ENCODE results near the gene CLCNKA.
A peak's percentile ranks its signal among the peaks of the same experiment; 100 is the strongest.

CLCNKA gene

DNA sequence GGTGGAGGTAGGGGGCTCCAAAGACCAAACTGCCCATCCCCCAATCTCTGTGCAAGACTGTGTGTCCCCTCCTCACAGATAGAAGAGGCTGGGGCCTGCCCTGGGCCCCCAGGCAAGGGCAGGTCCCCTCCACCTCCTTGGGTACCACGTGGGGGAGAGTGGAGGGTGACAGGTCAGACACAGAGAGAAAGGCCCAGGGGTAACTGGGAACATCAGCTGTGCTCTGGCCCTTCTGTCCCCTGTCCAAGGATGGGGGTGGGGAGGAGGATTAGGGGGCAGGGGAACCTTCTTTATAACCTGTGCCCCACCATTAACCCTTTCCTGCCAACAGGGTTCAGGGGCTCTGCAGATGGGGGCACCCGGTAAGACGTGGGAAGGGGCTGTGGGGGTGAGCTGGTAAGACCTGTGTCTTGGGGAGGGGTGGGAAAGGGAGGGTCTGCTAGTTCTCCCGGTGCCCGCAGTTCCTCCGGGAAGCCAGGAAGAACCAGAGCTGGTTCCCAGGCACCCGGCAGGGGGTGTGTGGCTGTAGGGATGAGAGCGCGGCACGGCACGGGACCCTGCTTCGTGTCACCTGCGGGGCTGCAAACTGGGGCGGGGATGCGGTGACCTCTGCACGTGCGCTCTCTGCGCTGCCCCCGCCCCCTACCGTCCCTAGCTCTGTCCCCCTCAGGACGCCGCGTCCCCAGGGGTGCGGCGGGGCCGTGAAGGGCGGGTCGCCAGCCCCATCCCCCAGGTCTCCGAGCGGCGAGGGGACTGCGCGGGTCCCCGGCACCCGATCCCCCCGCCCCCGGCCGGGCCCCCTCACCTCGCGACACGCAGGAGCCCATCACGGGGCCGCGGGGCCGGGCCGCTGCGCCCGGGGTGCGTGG, 51.0 kb downstream of the CLCNKA start:
- CTCF ChIA-PET = interaction anchor here (1.0 to 15.9 kb wide), 9 partner anchors 8 to 172 kb away, joined by 3 to 356 read pairs (median 4); partner anchors contain the start of gene CLCNKB
- peaks cover 0 to 16% (median 11%) of the 10 kb centered on the region in 4 experiments for H3K4me1 ChIP-seq (ENCODE audit: control extremely low read depth in 1 of 4, control insufficient read depth in 4 of 4, insufficient read depth in 4 of 4, low read length in 3 of 4)
- 3% methylated on average over 22 of the region's 49 CpGs for WGBS (ENCODE audit: insufficient coverage)

DNA sequence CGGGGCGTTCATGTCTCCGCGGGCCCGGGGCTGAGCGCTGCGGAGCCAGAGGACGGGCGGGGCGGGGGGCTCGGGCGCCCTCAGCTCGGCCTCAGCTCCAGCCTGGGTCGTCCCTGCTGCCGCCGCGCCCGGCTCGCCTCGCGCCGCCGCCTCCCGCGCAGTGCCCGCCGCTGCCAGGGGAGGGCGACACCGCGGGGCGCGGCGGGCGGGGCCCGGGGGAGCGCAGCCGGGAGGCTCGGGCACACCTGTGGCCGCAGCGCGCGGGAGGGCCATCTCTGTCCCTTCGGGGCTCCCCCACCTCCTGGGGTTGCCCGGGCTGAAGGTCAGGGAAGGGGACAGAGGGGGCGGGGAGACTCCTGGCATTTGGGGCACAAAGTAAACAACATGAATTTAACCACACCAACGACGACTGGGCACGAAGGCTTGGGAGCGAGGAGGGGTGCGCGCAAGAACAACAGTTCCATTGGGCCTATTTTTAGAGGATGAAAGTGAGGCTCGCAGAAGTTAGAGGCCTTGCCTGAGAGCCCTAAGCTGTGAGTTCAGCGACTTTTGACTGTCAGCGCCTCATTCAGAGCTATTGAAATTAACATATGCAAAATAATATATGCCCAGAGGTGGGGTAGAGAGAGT, 51.8 kb downstream of the CLCNKA start, which contains the start of gene FAM131C:
FAM131C (minus strand) TSS at position 162 of the 630 bp plus-strand sequence. CDS start 209 bp downstream, outside the sequence.
- H3K4me3 ChIP-seq (ENCODE audit: control insufficient read depth in 1 of 7, extremely low read depth in 1 of 7, insufficient read depth in 4 of 7, low read depth in 2 of 7, low read length in 6 of 7) = peak within 1 kb of the TSS in 6 of 7 experiments; percentile 13 to 64 (median 49)
- CTCF ChIA-PET = interaction anchor here (1.0 to 15.9 kb wide), 10 partner anchors 9 to 171 kb away, joined by 3 to 356 read pairs (median 4); partner anchors contain the start of gene CLCNKB
- POLR2A ChIA-PET = no interaction called here
- peak in 2 of 3 donors; percentile 48 to 64 for DNase-seq
- H3K27ac ChIP-seq (ENCODE audit: insufficient read depth in 1 of 2, low read depth in 1 of 2, low read length in 2 of 2, poor library complexity in 1 of 2, severe bottlenecking in 2 of 2) = no peak within 1 kb of the TSS
- H3K27me3 ChIP-seq (replicated peaks in 2 of 5; ENCODE audit: control insufficient read depth in 4 of 5, insufficient read depth in 5 of 5, low read length in 4 of 5) = peaks cover 0 to 21% (median 13%) of the 10 kb centered on the region in 5 experiments
- H3K36me3 ChIP-seq (ENCODE audit: control insufficient read depth in 4 of 4, insufficient read depth in 4 of 4, low read length in 3 of 4) = no peaks in the 10 kb centered on the region
- H3K9me3 ChIP-seq (ENCODE audit: control extremely low read depth in 1 of 5, control insufficient read depth in 4 of 5, insufficient read depth in 2 of 5, low read depth in 1 of 5, low read length in 4 of 5) = no peaks in the 10 kb centered on the region
- 0% methylated on average over 25 of the region's 54 CpGs for WGBS (ENCODE audit: insufficient coverage)
- peaks cover 0 to 16% (median 11%) of the 10 kb centered on the region in 4 experiments for H3K4me1 ChIP-seq (ENCODE audit: control extremely low read depth in 1 of 4, control insufficient read depth in 4 of 4, insufficient read depth in 4 of 4, low read length in 3 of 4)

More for the DNA sequence above, 51.0 kb downstream of the CLCNKA start:
- POLR2A ChIA-PET = no interaction called here
- peak overlapping the region in 4 of 7 experiments; percentile 5 to 58 (median 48) for H3K4me3 ChIP-seq (ENCODE audit: control insufficient read depth in 1 of 7, extremely low read depth in 1 of 7, insufficient read depth in 4 of 7, low read depth in 2 of 7, low read length in 6 of 7)
- DNase-seq = no peak
- no peaks in the 10 kb centered on the region for H3K9me3 ChIP-seq (ENCODE audit: control extremely low read depth in 1 of 5, control insufficient read depth in 4 of 5, insufficient read depth in 2 of 5, low read depth in 1 of 5, low read length in 4 of 5)
- H3K36me3 ChIP-seq (ENCODE audit: control insufficient read depth in 4 of 4, insufficient read depth in 4 of 4, low read length in 3 of 4) = no peaks in the 10 kb centered on the region
- H3K27ac ChIP-seq (ENCODE audit: insufficient read depth in 1 of 2, low read depth in 1 of 2, low read length in 2 of 2, poor library complexity in 1 of 2, severe bottlenecking in 2 of 2) = no peak overlapping the region
- H3K27me3 ChIP-seq (replicated peaks in 2 of 5; ENCODE audit: control insufficient read depth in 4 of 5, insufficient read depth in 5 of 5, low read length in 4 of 5) = peaks cover 0 to 21% (median 15%) of the 10 kb centered on the region in 5 experiments

DNA sequence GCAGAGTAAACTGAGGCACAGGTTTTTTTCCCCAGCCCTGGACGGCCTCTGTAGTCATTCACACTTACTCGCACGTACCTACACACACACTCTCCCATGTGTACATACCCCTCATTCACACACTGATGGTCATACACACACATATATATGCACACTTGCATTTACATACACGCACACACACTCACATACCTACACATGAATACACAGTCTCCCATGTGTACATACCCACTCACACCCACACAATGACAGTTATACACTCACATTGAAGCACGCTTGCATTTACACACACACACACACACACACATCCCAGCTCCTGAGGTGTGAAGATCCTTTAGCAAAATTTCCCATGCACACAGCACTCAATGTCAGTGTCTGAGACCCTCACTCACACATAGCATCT, 52.4 kb downstream of the CLCNKA start:
- POLR2A ChIA-PET = no interaction called here
- peaks cover 0 to 21% (median 13%) of the 10 kb centered on the region in 5 experiments for H3K27me3 ChIP-seq (replicated peaks in 2 of 5; ENCODE audit: control insufficient read depth in 4 of 5, insufficient read depth in 5 of 5, low read length in 4 of 5)
- H3K36me3 ChIP-seq (ENCODE audit: control insufficient read depth in 4 of 4, insufficient read depth in 4 of 4, low read length in 3 of 4) = no peaks in the 10 kb centered on the region
- H3K27ac ChIP-seq (ENCODE audit: insufficient read depth in 1 of 2, low read depth in 1 of 2, low read length in 2 of 2, poor library complexity in 1 of 2, severe bottlenecking in 2 of 2) = no peak overlapping the region
- WGBS (ENCODE audit: insufficient coverage) = 93% methylated on average over 5 of the region's 5 CpGs
- H3K4me3 ChIP-seq (ENCODE audit: control insufficient read depth in 1 of 7, extremely low read depth in 1 of 7, insufficient read depth in 4 of 7, low read depth in 2 of 7, low read length in 6 of 7) = peak overlapping the region in 2 of 7 experiments; percentile 51 to 58
- CTCF ChIA-PET = interaction anchor here (1.0 to 15.9 kb wide), 5 partner anchors 10 to 170 kb away, joined by 3 to 356 read pairs (median 4); no protein-coding TSS in a partner anchor
- peaks cover 0 to 21% (median 12%) of the 10 kb centered on the region in 4 experiments for H3K4me1 ChIP-seq (ENCODE audit: control extremely low read depth in 1 of 4, control insufficient read depth in 4 of 4, insufficient read depth in 4 of 4, low read length in 3 of 4)
- no peaks in the 10 kb centered on the region for H3K9me3 ChIP-seq (ENCODE audit: control extremely low read depth in 1 of 5, control insufficient read depth in 4 of 5, insufficient read depth in 2 of 5, low read depth in 1 of 5, low read length in 4 of 5)
- no peak for DNase-seq

DNA sequence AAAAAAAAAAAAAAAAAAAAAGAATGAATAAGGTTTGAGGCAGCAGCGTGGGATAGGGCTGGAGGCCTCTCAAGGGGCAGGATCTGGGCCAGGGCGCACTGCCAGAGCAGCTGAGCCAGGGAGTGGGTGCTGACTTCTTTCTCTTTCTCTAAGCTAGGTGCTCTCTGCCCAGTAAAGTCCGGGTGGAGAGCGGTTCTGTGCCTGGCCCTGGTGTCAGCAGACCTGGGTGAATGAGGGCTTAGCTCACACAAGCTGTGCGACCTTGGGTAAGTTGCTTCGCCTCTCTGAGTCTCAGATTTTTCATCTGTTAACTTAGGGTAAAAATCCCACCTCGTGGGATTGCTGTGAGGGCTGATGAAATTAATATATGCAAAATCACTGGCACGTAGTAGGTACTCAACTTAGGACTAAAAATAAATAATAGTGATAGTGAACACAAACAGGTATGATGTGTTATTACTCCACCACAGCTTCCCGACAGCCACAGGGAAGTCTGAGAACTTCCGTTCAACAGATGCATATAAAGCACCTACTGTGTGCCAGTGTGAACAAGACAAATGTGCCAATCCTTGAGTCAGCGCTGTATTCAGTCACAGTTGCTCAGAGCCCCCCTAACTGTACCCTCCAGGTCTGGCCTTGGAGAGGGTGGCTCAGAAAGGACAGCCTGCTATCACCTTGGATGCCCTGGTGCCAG, 53.6 kb downstream of the CLCNKA start:
- CTCF ChIA-PET = interaction anchor here (0.6 to 15.9 kb wide), 6 partner anchors 11 to 168 kb away, joined by 3 to 356 read pairs (median 3); no protein-coding TSS in a partner anchor
- DNase-seq = no peak
- H3K27ac ChIP-seq (ENCODE audit: insufficient read depth in 1 of 2, low read depth in 1 of 2, low read length in 2 of 2, poor library complexity in 1 of 2, severe bottlenecking in 2 of 2) = no peak overlapping the region
- H3K4me3 ChIP-seq (ENCODE audit: control insufficient read depth in 1 of 7, extremely low read depth in 1 of 7, insufficient read depth in 4 of 7, low read depth in 2 of 7, low read length in 6 of 7) = no peak overlapping the region
- 92% methylated on average over 7 of the region's 11 CpGs for WGBS (ENCODE audit: insufficient coverage)
- no peaks in the 10 kb centered on the region for H3K9me3 ChIP-seq (ENCODE audit: control extremely low read depth in 1 of 5, control insufficient read depth in 4 of 5, insufficient read depth in 2 of 5, low read depth in 1 of 5, low read length in 4 of 5)
- peaks cover 0 to 19% (median 10%) of the 10 kb centered on the region in 4 experiments for H3K4me1 ChIP-seq (ENCODE audit: control extremely low read depth in 1 of 4, control insufficient read depth in 4 of 4, insufficient read depth in 4 of 4, low read length in 3 of 4)
- POLR2A ChIA-PET = no interaction called here
- peaks cover 0 to 21% (median 13%) of the 10 kb centered on the region in 5 experiments for H3K27me3 ChIP-seq (replicated peaks in 2 of 5; ENCODE audit: control insufficient read depth in 4 of 5, insufficient read depth in 5 of 5, low read length in 4 of 5)
- H3K36me3 ChIP-seq (ENCODE audit: control insufficient read depth in 4 of 4, insufficient read depth in 4 of 4, low read length in 3 of 4) = no peaks in the 10 kb centered on the region

DNA sequence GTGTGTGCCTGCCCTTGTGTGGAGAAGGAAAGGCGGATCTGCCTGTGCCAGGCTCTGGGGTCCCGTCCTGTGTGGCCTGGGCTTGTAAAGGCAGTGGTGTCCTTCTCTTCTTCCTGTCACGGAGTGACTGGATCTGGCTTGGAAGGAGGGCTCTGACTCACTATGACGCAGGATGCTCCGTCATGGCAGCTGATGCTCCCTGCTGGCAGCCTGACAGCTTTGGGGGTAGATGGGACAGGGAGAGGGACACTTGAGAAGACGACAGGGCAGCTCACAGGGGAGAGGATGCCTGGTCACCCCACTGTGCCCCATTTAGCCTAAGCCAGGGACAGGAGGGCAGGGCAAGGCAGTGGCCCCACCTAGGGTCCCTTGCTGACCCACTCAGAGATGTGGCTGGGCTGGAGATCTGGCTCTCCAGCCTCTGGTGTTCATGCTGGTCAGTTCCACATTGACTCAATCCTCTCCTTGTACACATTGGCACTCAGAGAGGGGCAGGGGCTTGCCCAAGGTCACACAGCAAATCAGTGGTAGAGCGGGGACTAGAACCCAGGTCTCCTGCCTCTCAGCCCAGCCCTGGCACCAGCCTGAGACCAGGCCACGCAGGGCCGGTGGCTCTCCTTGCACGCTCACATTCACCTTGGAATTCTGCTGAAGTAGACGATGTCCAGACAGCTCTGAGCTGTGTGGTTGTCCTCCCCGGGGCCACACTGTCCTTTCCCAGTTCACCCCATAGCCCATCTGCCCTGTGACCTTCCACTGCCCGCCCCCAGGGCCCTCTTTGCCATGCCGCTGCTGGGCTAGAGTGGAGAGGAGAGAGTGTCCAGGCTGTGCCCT, 54.4 kb downstream of the CLCNKA start:
- DNase-seq = no peak
- ChIA-PET POLR2A (no interaction called here), CTCF (interaction anchor here (0.6 to 15.9 kb wide), 3 partner anchors 69 to 111 kb away, joined by 3 to 356 read pairs (median 3); no protein-coding TSS in a partner anchor)
- H3K27ac ChIP-seq (ENCODE audit: insufficient read depth in 1 of 2, low read depth in 1 of 2, low read length in 2 of 2, poor library complexity in 1 of 2, severe bottlenecking in 2 of 2) = no peak overlapping the region
- peaks cover 0 to 21% (median 11%) of the 10 kb centered on the region in 5 experiments for H3K27me3 ChIP-seq (replicated peaks in 2 of 5; ENCODE audit: control insufficient read depth in 4 of 5, insufficient read depth in 5 of 5, low read length in 4 of 5)
- no peak overlapping the region for H3K4me3 ChIP-seq (ENCODE audit: control insufficient read depth in 1 of 7, extremely low read depth in 1 of 7, insufficient read depth in 4 of 7, low read depth in 2 of 7, low read length in 6 of 7)
- H3K9me3 ChIP-seq (ENCODE audit: control extremely low read depth in 1 of 5, control insufficient read depth in 4 of 5, insufficient read depth in 2 of 5, low read depth in 1 of 5, low read length in 4 of 5) = no peaks in the 10 kb centered on the region
- WGBS (ENCODE audit: insufficient coverage) = 93% methylated on average over 8 of the region's 14 CpGs
- no peaks in the 10 kb centered on the region for H3K36me3 ChIP-seq (ENCODE audit: control insufficient read depth in 4 of 4, insufficient read depth in 4 of 4, low read length in 3 of 4)
- peaks cover 0 to 19% (median 10%) of the 10 kb centered on the region in 4 experiments for H3K4me1 ChIP-seq (ENCODE audit: control extremely low read depth in 1 of 4, control insufficient read depth in 4 of 4, insufficient read depth in 4 of 4, low read length in 3 of 4)

DNA sequence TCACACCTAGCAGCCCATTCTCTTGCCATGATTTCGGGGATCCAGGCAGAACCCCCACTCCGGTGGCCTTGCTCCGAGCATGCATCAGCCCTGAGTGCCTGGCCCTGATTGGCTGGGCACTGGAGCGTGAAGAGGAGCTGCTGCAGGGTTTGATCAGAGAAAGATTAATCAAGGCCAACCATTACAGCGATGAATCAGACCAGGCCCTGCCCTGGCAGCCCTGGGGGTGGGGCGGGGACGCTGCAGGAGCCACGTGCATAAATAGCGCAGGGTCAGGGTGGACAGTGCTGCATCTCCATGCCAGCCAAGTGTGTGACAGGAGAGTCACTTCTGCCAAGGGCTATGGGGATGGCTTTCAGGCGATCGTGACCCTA, 55.0 kb downstream of the CLCNKA start:
- no peaks in the 10 kb centered on the region for H3K36me3 ChIP-seq (ENCODE audit: control insufficient read depth in 4 of 4, insufficient read depth in 4 of 4, low read length in 3 of 4)
- WGBS (ENCODE audit: insufficient coverage) = 97% methylated on average over 9 of the region's 11 CpGs
- H3K9me3 ChIP-seq (ENCODE audit: control extremely low read depth in 1 of 5, control insufficient read depth in 4 of 5, insufficient read depth in 2 of 5, low read depth in 1 of 5, low read length in 4 of 5) = no peaks in the 10 kb centered on the region
- ChIA-PET POLR2A (no interaction called here), CTCF (interaction anchor here (1.4 to 15.9 kb wide), 3 partner anchors 76 to 123 kb away, joined by 3 to 356 read pairs (median 104); partner anchors contain the start of gene EPHA2)
- no peak overlapping the region for H3K4me3 ChIP-seq (ENCODE audit: control insufficient read depth in 1 of 7, extremely low read depth in 1 of 7, insufficient read depth in 4 of 7, low read depth in 2 of 7, low read length in 6 of 7)
- H3K27ac ChIP-seq (ENCODE audit: insufficient read depth in 1 of 2, low read depth in 1 of 2, low read length in 2 of 2, poor library complexity in 1 of 2, severe bottlenecking in 2 of 2) = no peak overlapping the region
- H3K4me1 ChIP-seq (ENCODE audit: control extremely low read depth in 1 of 4, control insufficient read depth in 4 of 4, insufficient read depth in 4 of 4, low read length in 3 of 4) = peaks cover 0 to 19% (median 10%) of the 10 kb centered on the region in 4 experiments
- peaks cover 0 to 21% (median 11%) of the 10 kb centered on the region in 5 experiments for H3K27me3 ChIP-seq (replicated peaks in 2 of 5; ENCODE audit: control insufficient read depth in 4 of 5, insufficient read depth in 5 of 5, low read length in 4 of 5)
- DNase-seq = no peak
